COLO829 (cell line): Measurements from ENCODE around the gene CEP350.

Experiments
- DNase-seq: peaks from one replicate; pipeline ENCODE4 v3.0.0; 2012; ENCODE audit warnings: low spot score

Gene CEP350

DNA sequence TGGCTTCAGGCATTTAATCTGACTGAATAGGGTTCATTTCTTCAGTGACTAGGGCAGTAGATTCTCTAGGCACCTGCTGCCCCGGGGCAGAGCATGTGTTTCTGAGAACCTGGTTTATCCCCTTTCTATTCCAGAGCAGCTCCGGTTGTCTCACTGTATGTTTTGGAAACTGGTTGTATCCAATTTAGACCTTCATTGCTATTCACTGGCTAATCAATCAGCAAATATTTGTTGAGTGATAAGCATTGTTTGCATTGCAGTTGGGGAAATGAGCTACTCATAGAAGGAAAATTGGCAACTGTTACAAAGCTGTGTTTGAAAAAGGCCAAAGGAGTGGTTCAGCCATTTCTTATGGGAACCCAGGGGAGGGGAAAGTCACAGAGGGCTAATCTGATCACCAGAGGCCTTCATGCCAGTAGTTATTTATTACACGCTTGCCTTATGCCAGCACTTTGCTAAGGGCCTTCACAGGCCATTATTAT, 203.0 kb downstream of the CEP350 start:
- DNase-seq = no peak

GRCh38 chr1:180158149-180159147, 203.8 kb downstream of the CEP350 start:
- no peak for DNase-seq

GRCh38 chr1:180160357-180160756, 205.7 kb downstream of the CEP350 start:
- no peak for DNase-seq

DNA sequence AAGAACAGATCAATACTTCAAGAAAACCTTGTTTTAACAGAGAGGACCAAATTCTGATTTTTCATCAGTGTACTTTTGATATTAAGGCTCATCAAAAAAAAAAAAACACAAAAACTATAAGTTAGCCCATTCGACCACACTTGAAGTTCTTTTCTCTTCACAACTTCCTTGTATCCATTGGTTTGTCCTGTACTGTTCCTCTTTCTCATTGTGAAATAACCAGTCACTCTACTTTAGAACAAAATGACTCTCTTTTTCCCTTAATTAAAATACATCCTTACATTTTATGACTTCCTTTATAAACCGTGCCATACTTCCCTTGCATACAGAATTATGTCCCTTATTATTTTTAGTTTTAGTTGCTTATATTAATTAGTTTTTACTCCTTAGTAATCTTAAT, 208.4 kb downstream of the CEP350 start:
- DNase-seq = no peak
